ENCODE results near the gene BOD1.

The BOD1 gene

GRCh38 chr5:173575985-173576384 is 40.5 kb downstream of the BOD1 start:
- no peak for DNase-seq

GRCh38 chr5:173574983-173575382 is 41.5 kb downstream of the BOD1 start:
- no peak for DNase-seq

- peak; percentile 20 for DNase-seq
Measured at GRCh38 chr5:173573126-173573960, 43.1 kb downstream of the BOD1 start.

- no peak for DNase-seq
Measured at GRCh38 chr5:173572431-173573125, 43.9 kb downstream of the BOD1 start.

- DNase-seq: no peak
Measured at GRCh38 chr5:173570321-173571090, 45.9 kb downstream of the BOD1 start.

- DNase-seq: no peak
Measured at GRCh38 chr5:173568703-173569102, 47.7 kb downstream of the BOD1 start.

GRCh38 chr5:173568128-173568527 is 48.3 kb downstream of the BOD1 start:
- DNase-seq: no peak

- DNase-seq: no peak
Measured at GRCh38 chr5:173567548-173567947, 48.9 kb downstream of the BOD1 start.

GRCh38 chr5:173565491-173566072 is 50.9 kb downstream of the BOD1 start:
- no peak for DNase-seq

- no peak for DNase-seq
Measured at GRCh38 chr5:173564106-173564505, 52.3 kb downstream of the BOD1 start.

GRCh38 chr5:173563246-173563645 is 53.2 kb downstream of the BOD1 start:
- no peak for DNase-seq

GRCh38 chr5:173562451-173562850 is 54.0 kb downstream of the BOD1 start:
- DNase-seq: no peak
